OCI-LY7 (cell line): ENCODE measurements around the gene PAK1. TPM values are rescaled to one million over a fixed set of nuclear protein-coding genes. Genes with fewer than 3 reads are reported as not detected.
"Not testable (repeated sequence)": the region's sequence is repeated elsewhere in the genome, so short reads cannot be mapped to it uniquely, and the experiment has no call there.

Source experiments
- BruUV-seq: library from RNA; stranded (reverse); fragments of 400-500 nt; replicated peaks from 2 replicates; lab custom pipeline; 2021; lab: Mats Ljungman, UMichigan
- CTCF ChIA-PET: fragments of 300-600 bp; sonication (Branson Sonifier 250); formaldehyde crosslinking; loops from one replicate; lab custom pipeline; 2022; ENCODE audit warnings: antibody characterized with exemption; ENCODE audit not compliant: unreplicated experiment; lab: Charles Lee
- POLR2A ChIA-PET: fragments of 300-600 bp; sonication (Branson Sonifier 250); formaldehyde crosslinking; loops from one replicate; lab custom pipeline; 2022; ENCODE audit warnings: antibody characterized with exemption; lab: Charles Lee
- DNase-seq: peaks from one replicate; pipeline ENCODE4 v3.0.0-alpha.2; 2015; ENCODE audit warnings: low spot score
- H2AFZ ChIP-seq: fragments of 200-600 bp; sonication (generic), shearing (Covaris generic); 2 replicates; pipeline ENCODE4 v1.6.1; 2014; ENCODE audit warnings: mild to moderate bottlenecking, antibody characterized with exemption, low read length, moderate library complexity
- H3K27ac ChIP-seq: fragments of 200-600 bp; sonication (generic); 2 replicates; pipeline ENCODE4 v1.5.1; 2014; ENCODE audit warnings: mixed run types, low read depth, mild to moderate bottlenecking, moderate library complexity, low read length, inconsistent platforms; ENCODE audit not compliant: poor library complexity, severe bottlenecking
- H3K36me3 ChIP-seq: fragments of 200-600 bp; sonication (generic); 2 replicates; pipeline ENCODE4 v1.6.1; 2014; ENCODE audit warnings: mild to moderate bottlenecking, antibody characterized with exemption, low read length, moderate library complexity, mixed read lengths; ENCODE audit not compliant: insufficient read depth
- H3K4me1 ChIP-seq: fragments of 200-600 bp; sonication (generic); 2 replicates; pipeline ENCODE4 v1.5.1; 2014; ENCODE audit warnings: mild to moderate bottlenecking, low read length; ENCODE audit not compliant: insufficient read depth, poor library complexity, severe bottlenecking
- H3K4me2 ChIP-seq: fragments of 200-600 bp; sonication (generic); 2 replicates; pipeline ENCODE4 v1.6.1; 2014; ENCODE audit warnings: mild to moderate bottlenecking, low read length
- H3K4me3 ChIP-seq: fragments of 200-600 bp; sonication (generic); 2 replicates; pipeline ENCODE4 v1.5.1; 2014; ENCODE audit warnings: mild to moderate bottlenecking, low read depth, low read length; ENCODE audit not compliant: poor library complexity, severe bottlenecking
- H3K79me2 ChIP-seq: fragments of 200-600 bp; sonication (generic); 2 replicates; pipeline ENCODE4 v1.6.1; 2016; ENCODE audit warnings: low read depth, mild to moderate bottlenecking, low read length, moderate library complexity, mixed read lengths; ENCODE audit not compliant: insufficient read depth
- H3K9me2 ChIP-seq: fragments of 200-600 bp; sonication (generic); 2 replicates; pipeline ENCODE4 v1.6.1; 2016; ENCODE audit warnings: mild to moderate bottlenecking, low read length, mixed read lengths; ENCODE audit not compliant: insufficient read depth
- H3K9me3 ChIP-seq: fragments of 200-600 bp; sonication (generic); 2 replicates; pipeline ENCODE4 v1.6.1; 2014; ENCODE audit warnings: mild to moderate bottlenecking, mixed run types, low read length, mixed read lengths
- H4K20me1 ChIP-seq: fragments of 200-600 bp; sonication (generic); 2 replicates; pipeline ENCODE4 v1.6.1; 2014; ENCODE audit warnings: mild to moderate bottlenecking, antibody characterized with exemption, low read length, moderate library complexity, mixed read lengths; ENCODE audit not compliant: insufficient read depth
- CTCF ChIP-seq: fragments of 200-600 bp; sonication (generic); conservative IDR thresholded peaks from 2 replicates; pipeline ENCODE4 v1.5.1; 2014; ENCODE audit warnings: mild to moderate bottlenecking, antibody characterized with exemption, low read length, moderate library complexity, mixed read lengths
- EZH2phosphoT487 ChIP-seq: fragments of 200-600 bp; sonication (generic); IDR thresholded peaks from 2 replicates; pipeline ENCODE4 v1.6.1; 2018; ENCODE audit warnings: low read depth, borderline replicate concordance, mild to moderate bottlenecking, mixed run types, antibody characterized with exemption, low read length, moderate library complexity, mixed read lengths
- intact Hi-C: fragments of 100-400 bp; cut with micrococcal nuclease; formaldehyde crosslinking; loops from one replicate; pipeline ENCODE4 v1.10.0; 2022; ENCODE audit not compliant: unreplicated experiment
- total RNA-seq, 2 experiments: library from RNA; depleted of rRNA in 1 of 2; stranded (reverse); fragments of >200 nt in 1 of 2; shearing (Covaris generic) in 1 of 2; gene quantifications; 2 replicates each; pipeline ENCODE4 v1.2.3, GENCODE V29; 2014 to 2022

The PAK1 gene
- total RNA-seq, 2 experiments from 2014 or later, result 1.0 to 3.4 TPM

DNA sequence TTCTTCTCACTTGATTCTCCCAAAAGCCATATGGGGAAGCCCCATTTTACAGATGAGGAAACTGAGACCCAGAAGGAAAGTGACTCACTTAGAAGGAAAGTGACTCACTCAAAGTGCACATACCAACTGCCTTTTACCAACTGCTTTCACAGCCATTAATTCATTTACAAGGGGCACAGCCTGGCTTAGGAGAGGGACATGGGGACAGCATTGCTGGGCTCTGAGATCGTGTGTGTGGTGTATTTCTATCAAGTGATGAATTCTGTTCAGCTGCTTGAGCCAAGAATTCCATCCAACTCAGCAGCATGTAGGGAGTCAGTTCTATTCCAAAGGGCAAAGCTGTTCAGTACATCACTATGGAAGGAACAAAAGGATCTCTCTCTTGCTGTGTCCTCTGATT, 23.5 kb upstream of the PAK1 start:
- H3K9me3 ChIP-seq, result no peaks in the 10 kb centered on the region
- TF ChIP-seq EZH2phosphoT487, result no peak
- no peak for TF ChIP-seq CTCF
- no peak overlapping the region for H3K4me2 ChIP-seq
- H2AFZ ChIP-seq, result no peak overlapping the region
- DNase-seq, result no peak
- H4K20me1 ChIP-seq, result no peaks in the 10 kb centered on the region
- POLR2A ChIA-PET, result no interaction called here
- BruUV-seq, result no TSS peak
- no peak overlapping the region for H3K27ac ChIP-seq
- no peaks in the 10 kb centered on the region for H3K9me2 ChIP-seq
- CTCF ChIA-PET, result no interaction called here
- intact Hi-C loops, result no loop called here
- H3K4me1 ChIP-seq, result no peaks in the 10 kb centered on the region
- H3K36me3 ChIP-seq, result no peaks in the 10 kb centered on the region
- no peaks in the 10 kb centered on the region for H3K79me2 ChIP-seq
- H3K4me3 ChIP-seq, result no peak overlapping the region

GRCh38 chr11:77495526-77495925, 21.6 kb upstream of the PAK1 start:
- H4K20me1 ChIP-seq, result no peaks in the 10 kb centered on the region
- ChIA-PET POLR2A (no interaction called here), CTCF (no interaction called here)
- H3K4me1 ChIP-seq, result no peaks in the 10 kb centered on the region
- TF ChIP-seq CTCF, result no peak
- TF ChIP-seq EZH2phosphoT487, result no peak
- no peaks in the 10 kb centered on the region for H3K9me3 ChIP-seq
- no peaks in the 10 kb centered on the region for H3K79me2 ChIP-seq
- H2AFZ ChIP-seq, result no peak overlapping the region
- no peaks in the 10 kb centered on the region for H3K9me2 ChIP-seq
- no peak overlapping the region for H3K4me2 ChIP-seq
- no TSS peak for BruUV-seq
- intact Hi-C loops, result no loop called here
- H3K4me3 ChIP-seq, result no peak overlapping the region
- no peak overlapping the region for H3K27ac ChIP-seq
- DNase-seq, result no peak
- H3K36me3 ChIP-seq, result no peaks in the 10 kb centered on the region

- H3K27ac ChIP-seq, H3K4me2 ChIP-seq, H3K4me3 ChIP-seq, H2AFZ ChIP-seq, POLR2A ChIA-PET, H3K4me1 ChIP-seq, H3K9me2 ChIP-seq, H4K20me1 ChIP-seq, CTCF ChIA-PET, intact Hi-C loops, H3K79me2 ChIP-seq, BruUV-seq, DNase-seq, H3K36me3 ChIP-seq, H3K9me3 ChIP-seq: not testable (repeated sequence)
Measured at GRCh38 chr11:77490035-77490434, 16.1 kb upstream of the PAK1 start.
